ENCODE results near the gene IL12RB2. TPM values are rescaled to one million over a fixed set of nuclear protein-coding genes. Genes with fewer than 3 reads are reported as not detected.

The IL12RB2 gene
- polyA plus RNA-seq, 5 donors: 0.73 to 1.2 (median 0.90) TPM

GRCh38 chr1:67308136-67308535 lies 463 bp downstream of the IL12RB2 start:
- DNase-seq: no peak

GRCh38 chr1:67312615-67313014 lies 4.9 kb downstream of the IL12RB2 start:
- no peak for DNase-seq

DNA sequence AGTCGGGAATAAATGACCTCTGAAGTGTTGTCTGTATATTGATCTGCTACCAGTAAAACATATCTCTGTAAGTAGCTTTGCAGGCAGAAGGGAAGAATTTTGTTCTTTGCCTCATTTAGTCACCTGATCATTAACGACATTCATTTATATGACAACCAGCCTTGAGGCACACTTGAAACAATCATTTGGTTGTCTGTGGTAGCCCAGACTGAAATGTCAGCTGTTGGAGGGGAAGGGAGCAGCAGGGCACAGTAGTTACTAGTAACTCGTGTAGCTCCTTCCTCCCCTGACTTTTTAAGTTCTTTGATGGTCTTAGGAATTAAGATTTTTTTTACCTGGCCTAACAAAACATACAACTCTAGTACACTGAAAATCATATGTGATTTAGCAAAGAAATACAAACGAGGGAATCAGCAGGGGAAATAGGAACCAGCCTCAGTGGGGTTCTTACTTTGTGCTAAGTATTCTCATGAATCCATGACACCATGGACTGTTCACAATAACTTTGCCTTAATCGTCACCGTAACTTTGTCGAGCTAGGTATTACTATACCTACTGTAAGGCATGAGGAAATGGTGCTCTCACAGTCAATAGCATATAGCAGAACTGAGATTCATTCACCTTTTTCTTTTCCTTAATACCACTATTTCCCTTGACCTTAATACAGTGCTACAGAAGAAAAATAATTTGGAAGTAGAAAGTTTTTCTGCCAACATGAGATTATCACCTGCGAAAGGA lies 6.4 kb downstream of the IL12RB2 start:
- DNase-seq: no peak

GRCh38 chr1:67314696-67315095 lies 7.0 kb downstream of the IL12RB2 start:
- no peak for DNase-seq

DNA sequence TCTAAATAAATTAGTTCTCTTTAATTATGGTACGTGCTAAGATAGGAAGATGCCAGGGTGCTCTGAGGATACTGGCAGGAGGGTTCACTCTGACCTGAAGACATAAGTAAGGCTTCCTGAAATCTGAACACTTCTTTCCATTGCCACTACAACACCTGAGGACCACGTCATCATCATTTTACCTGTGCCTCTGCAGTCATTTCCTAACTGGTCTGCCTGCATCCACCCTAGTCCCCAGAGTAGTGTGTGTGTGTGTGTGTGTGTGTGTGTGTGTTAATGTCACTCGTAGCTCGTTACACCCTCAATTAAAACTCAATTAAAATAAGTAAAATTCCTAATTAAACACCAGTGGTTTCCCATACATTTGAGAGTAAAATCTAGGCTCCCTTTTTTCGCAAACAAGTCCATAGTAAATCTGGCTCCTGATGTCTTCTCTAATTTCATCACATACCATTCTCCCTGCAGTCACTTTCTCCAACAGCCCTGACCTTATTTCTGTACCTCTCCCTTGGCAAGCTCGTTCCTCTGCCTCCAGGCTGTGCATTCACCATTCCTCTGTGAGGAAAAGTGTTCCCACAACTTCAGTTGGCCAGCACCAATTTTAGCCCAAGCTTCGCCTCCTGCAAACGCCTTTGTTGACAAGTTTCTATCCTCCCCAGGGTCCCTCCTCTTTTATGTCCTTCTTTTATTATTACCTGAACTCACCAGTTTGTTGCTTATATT lies 8.7 kb downstream of the IL12RB2 start:
- no peak for DNase-seq

DNA sequence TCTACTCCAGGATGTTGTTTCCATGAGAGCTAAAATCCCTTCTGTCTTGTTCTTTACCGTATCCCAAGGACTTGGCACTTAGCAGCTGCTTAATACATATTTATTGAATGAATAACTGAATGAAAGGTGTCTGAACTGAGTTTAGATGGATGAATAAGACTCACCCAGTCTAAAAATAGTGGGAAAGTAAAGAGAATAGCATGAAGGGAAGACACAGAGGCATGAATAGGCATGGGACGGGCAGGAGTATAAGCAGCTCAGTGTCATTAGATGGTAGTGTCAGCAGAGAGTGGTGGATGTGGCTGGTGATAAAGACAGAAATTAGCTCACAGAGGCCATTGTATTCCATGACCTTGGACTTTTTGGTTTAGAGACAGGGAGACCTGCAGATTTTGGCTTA lies 9.2 kb downstream of the IL12RB2 start:
- no peak for DNase-seq

- DNase-seq: no peak
Observed at GRCh38 chr1:67317803-67318202, 10.1 kb downstream of the IL12RB2 start.

GRCh38 chr1:67322442-67322841 lies 14.8 kb downstream of the IL12RB2 start:
- DNase-seq: no peak

- DNase-seq: no peak
Observed at GRCh38 chr1:67323087-67323486, 15.4 kb downstream of the IL12RB2 start.

DNA sequence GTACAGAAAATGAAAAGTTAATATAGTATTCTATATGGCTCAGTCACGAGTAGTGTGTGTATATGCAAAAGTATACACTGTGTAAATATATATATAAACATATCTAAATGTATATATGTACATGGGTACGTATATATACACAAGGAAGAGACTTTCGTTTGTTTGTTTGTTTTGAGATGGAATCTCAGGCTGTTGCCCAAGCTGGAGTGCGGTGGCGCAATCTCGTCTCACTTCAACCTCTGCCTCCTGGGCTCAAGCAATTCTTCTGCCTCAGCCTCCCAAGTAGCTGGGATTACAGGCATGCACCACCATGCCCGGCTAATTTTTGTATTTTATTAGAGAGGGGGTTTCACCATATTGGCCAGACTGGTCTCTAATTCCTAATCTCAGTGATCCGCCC lies 16.4 kb downstream of the IL12RB2 start:
- no peak for DNase-seq

DNA sequence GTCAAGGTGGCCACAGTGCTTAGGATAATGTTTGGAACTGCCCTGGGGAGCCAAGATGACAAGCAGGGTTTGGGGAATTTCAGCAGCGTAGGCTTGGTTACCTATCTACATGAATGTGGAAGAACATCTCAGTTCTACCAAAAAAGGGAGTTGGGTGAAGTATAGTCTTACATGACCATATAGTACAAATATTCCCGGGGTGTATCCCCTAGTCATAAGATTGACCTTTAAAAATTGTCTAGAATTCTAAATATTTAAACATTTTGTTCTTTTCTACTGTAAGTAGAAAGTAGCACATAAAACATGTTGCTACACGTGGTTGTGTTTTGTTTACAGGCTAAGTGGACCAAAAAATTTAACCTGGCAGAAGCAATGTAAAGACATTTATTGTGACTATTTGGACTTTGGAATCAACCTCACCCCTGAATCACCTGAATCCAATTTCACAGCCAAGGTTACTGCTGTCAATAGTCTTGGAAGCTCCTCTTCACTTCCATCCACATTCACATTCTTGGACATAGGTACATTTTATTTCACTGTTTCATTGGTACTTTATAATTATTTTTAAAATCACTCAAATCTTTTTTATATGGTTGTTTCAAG lies 20.3 kb downstream of the IL12RB2 start:
- no peak for DNase-seq

DNA sequence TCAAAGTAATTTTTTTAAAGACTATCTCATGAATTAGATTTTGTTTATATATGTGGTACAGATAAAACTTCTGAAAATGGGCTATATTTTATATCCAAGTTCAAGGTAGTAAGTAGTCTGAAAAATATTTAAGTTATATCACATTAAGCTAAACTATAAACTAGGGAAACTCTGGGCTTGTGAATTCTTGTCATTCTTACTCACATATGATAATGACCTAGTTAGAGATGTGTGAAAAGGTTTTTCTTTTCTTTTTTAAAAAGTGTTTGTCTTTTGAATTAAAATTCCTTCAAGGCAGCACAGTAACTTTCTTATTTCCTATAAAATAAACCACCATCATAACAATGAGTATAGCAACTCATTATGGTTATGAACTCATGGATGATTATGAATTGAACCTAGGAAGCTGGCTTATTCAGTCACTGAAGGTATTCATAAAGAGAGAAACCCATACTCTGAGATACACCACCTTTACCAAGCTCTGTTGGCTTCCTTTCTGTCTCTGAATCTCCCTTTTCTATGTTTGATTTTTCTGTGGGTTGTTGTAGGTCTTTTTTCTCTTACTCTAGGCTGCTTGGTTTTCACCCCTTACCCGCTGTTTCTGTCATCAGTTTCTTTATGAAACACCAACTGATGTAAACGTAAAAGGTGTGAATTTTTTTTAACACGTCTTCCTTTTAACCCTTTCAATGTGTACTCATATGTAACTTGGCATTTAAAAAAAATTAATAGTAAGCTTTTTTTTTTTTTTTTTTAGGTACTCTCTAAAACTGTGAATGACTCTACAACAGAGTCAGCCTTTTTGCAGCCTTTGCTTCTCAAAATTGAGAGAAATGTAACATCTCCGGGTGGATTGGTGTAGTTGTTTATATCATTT lies 25.2 kb downstream of the IL12RB2 start:
- DNase-seq: no peak

DNA sequence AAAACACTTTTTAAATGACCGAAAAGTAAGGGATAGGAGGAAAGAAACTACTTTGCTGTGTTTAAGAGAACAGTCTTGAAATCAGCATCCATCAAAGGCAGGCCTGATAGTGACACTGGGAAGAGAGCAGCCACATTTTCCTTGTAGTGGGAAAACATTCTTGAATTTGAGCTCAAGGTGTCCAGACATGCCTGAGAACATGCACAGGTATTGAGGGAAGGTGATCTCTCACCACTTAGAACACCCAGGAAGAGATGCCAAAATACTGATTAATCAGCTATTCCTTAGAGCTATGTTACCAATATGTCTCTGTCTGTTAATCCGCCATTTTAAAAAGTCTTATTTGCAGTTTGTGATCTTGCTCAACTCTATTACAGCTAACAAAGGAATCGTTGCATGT lies 25.9 kb downstream of the IL12RB2 start:
- DNase-seq: no peak

DNA sequence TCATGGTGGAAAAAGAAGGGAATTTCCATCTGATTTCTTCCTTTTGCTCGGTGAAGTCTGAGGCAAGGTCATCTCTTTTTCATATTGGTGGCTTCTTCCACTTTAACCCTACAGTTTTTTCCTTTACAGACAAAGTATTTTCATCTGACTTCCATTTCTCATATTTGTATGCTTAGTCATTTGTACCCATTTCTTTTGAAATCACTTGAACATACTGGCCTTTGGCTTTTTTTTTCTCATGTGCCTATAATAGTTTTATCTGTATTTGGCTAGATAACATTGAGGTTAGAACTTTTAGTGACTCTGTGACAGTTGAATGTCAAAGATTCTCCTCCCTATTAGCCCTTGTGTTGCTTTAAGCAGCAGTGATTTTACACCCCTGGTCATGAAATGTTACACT lies 27.7 kb downstream of the IL12RB2 start:
- no peak for DNase-seq

DNA sequence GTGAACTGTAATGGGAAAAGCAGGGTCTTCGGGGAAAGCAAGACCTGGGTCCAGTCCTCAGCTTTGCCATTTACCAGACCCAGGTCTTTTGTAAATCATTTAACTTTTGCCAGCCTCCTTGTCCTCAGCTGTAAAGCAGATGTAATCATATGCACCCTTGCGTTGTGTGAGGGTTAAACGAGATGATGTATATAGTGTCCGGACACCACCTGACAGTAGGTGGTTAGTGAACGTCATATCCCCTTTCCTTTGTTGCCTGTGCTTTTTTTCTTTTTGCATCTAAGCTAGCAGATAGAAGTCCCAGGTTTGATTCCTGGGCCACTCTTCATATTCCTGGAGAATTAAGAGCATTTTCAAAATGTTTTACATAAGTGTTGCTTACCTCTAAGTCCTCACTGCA lies 28.5 kb downstream of the IL12RB2 start:
- no peak for DNase-seq

GRCh38 chr1:67336783-67337182 lies 29.1 kb downstream of the IL12RB2 start:
- no peak for DNase-seq

GRCh38 chr1:67338642-67339041 lies 31.0 kb downstream of the IL12RB2 start:
- no peak for DNase-seq

- DNase-seq: no peak
Observed at GRCh38 chr1:67339623-67340343, 32.1 kb downstream of the IL12RB2 start.

- DNase-seq: no peak
Observed at GRCh38 chr1:67342076-67342890, 34.6 kb downstream of the IL12RB2 start.

GRCh38 chr1:67345556-67345955 lies 37.9 kb downstream of the IL12RB2 start:
- DNase-seq: no peak

DNA sequence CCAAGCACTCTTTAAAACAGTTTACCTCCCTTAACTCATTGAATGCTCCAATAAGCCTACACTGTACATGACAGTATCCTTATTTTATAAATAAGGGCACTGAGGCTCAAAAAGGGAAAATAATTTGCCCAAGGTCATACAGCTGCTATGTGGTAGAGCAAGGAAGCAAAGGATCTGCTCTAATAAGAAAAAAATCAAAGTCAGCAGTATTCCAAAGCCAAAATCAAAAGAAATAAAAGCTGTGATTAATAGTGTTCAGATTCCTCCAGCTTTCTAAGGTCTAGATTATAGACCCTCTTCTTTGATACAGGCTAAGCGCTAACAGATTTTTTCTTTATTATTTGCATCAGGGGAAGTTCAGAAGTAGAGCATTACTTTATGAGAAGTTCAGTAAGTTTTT lies 39.3 kb downstream of the IL12RB2 start:
- no peak for DNase-seq
